ENCODE measurements around the gene SLC12A6.

DNA sequence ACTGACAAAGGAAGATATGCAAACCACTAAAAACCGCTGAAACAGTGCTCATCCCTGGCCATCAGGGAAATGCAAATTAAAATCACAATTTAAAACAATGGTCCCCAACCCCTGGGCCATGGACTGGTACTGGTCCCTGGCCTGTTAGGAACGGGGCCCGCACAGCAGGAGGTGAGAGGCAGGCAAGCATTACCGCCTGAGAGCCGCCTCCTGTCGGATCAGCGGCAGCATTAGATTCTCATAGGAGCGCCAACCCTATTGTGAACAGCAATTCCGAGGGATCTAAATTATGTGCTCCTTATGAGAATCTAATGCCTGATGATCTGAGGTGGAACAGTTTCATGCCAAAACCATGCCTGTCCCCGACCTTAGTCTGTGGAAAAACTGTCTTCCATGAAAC lies 14.4 kb downstream of the SLC12A6 start:
- TF ChIP-seq, protein P1, sequence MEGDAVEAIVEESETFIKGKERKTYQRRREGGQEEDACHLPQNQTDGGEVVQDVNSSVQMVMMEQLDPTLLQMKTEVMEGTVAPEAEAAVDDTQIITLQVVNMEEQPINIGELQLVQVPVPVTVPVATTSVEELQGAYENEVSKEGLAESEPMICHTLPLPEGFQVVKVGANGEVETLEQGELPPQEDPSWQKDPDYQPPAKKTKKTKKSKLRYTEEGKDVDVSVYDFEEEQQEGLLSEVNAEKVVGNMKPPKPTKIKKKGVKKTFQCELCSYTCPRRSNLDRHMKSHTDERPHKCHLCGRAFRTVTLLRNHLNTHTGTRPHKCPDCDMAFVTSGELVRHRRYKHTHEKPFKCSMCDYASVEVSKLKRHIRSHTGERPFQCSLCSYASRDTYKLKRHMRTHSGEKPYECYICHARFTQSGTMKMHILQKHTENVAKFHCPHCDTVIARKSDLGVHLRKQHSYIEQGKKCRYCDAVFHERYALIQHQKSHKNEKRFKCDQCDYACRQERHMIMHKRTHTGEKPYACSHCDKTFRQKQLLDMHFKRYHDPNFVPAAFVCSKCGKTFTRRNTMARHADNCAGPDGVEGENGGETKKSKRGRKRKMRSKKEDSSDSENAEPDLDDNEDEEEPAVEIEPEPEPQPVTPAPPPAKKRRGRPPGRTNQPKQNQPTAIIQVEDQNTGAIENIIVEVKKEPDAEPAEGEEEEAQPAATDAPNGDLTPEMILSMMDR (IDR thresholded peaks at IDR 0.05), result no peak
- TF ChIP-seq POLR2A (IDR thresholded peaks at IDR 0.05), result no peak
- no peak for TF ChIP-seq EP300 (IDR thresholded peaks at IDR 0.05)

Measured in tibial nerve (tissue), 4 donors.